ENCODE data around the gene FFAR1. TPM values are rescaled to one million over a fixed set of nuclear protein-coding genes. Genes with fewer than 3 reads are reported as not detected.

FFAR1 gene
- total RNA-seq, 1 experiment from 2014 or later = 0.44 TPM

- Histone ChIP-seq H3K79me2 (ENCODE audit: low read depth) (no peaks in the 10 kb centered on the region), H3K36me3 (ENCODE audit: low read depth) (no peaks in the 10 kb centered on the region), H3K4me1 (replicated peaks; ENCODE audit: insufficient read depth) (no peaks in the 10 kb centered on the region), H3K27me3 (ENCODE audit: insufficient read depth, low read depth) (peaks cover 47% of the 10 kb centered on the region), H2AFZ (no peak overlapping the region), H3K9me3 (ENCODE audit: insufficient read depth, low read depth) (peaks cover 8% of the 10 kb centered on the region), H3K4me2 (no peak overlapping the region), H3F3A (ENCODE audit: insufficient read depth, low read depth) (no peaks in the 10 kb centered on the region), H4K20me1 (ENCODE audit: insufficient read depth) (no peaks in the 10 kb centered on the region), H3K4me3 (no peak overlapping the region), H3K27ac (no peak overlapping the region), H3K9me2 (ENCODE audit: insufficient read depth) (no peaks in the 10 kb centered on the region)
- TF ChIP-seq EZH2 (IDR thresholded peaks at IDR 0.05; ENCODE audit: low read depth) = no peak
- intact Hi-C loops (cut with micrococcal nuclease; ENCODE audit: unreplicated experiment) = no loop called here
- no peak for DNase-seq
- ChIA-PET POLR2A (ENCODE audit: unreplicated experiment) (no interaction called here), CTCF (no interaction called here)
- BruUV-seq (replicated peaks) = no TSS peak
These were observed 34.2 kb downstream of the FFAR1 start for GRCh38 chr19:35381926-35382325.

- DNase-seq = no peak
- H2AFZ ChIP-seq = no peak overlapping the region
- H3K4me1 ChIP-seq (replicated peaks; ENCODE audit: insufficient read depth) = no peaks in the 10 kb centered on the region
- no peaks in the 10 kb centered on the region for H3F3A ChIP-seq (ENCODE audit: insufficient read depth, low read depth)
- no peak overlapping the region for H3K4me2 ChIP-seq
- H3K9me3 ChIP-seq (ENCODE audit: insufficient read depth, low read depth) = peaks cover 13% of the 10 kb centered on the region
- H3K79me2 ChIP-seq (ENCODE audit: low read depth) = no peaks in the 10 kb centered on the region
- H3K4me3 ChIP-seq = no peak overlapping the region
- H3K36me3 ChIP-seq (ENCODE audit: low read depth) = no peaks in the 10 kb centered on the region
- POLR2A ChIA-PET (ENCODE audit: unreplicated experiment) = no interaction called here
- H4K20me1 ChIP-seq (ENCODE audit: insufficient read depth) = no peaks in the 10 kb centered on the region
- intact Hi-C loops (cut with micrococcal nuclease; ENCODE audit: unreplicated experiment) = no loop called here
- TF ChIP-seq, protein P1, sequence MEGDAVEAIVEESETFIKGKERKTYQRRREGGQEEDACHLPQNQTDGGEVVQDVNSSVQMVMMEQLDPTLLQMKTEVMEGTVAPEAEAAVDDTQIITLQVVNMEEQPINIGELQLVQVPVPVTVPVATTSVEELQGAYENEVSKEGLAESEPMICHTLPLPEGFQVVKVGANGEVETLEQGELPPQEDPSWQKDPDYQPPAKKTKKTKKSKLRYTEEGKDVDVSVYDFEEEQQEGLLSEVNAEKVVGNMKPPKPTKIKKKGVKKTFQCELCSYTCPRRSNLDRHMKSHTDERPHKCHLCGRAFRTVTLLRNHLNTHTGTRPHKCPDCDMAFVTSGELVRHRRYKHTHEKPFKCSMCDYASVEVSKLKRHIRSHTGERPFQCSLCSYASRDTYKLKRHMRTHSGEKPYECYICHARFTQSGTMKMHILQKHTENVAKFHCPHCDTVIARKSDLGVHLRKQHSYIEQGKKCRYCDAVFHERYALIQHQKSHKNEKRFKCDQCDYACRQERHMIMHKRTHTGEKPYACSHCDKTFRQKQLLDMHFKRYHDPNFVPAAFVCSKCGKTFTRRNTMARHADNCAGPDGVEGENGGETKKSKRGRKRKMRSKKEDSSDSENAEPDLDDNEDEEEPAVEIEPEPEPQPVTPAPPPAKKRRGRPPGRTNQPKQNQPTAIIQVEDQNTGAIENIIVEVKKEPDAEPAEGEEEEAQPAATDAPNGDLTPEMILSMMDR (conservative IDR thresholded peaks at IDR 0.05) = no peak
- TF ChIP-seq EZH2 (IDR thresholded peaks at IDR 0.05; ENCODE audit: low read depth) = no peak
- no peaks in the 10 kb centered on the region for H3K9me2 ChIP-seq (ENCODE audit: insufficient read depth)
- H3K27ac ChIP-seq = no peak overlapping the region
- no TSS peak for BruUV-seq (replicated peaks)
- H3K27me3 ChIP-seq (ENCODE audit: insufficient read depth, low read depth) = peaks cover 42% of the 10 kb centered on the region
- CTCF ChIA-PET = no interaction called here
These were observed 35.8 kb downstream of the FFAR1 start for GRCh38 chr19:35383536-35383935.

GRCh38 chr19:35388277-35389054 lies 40.8 kb downstream of the FFAR1 start:
- Histone ChIP-seq H3K9me2 (ENCODE audit: insufficient read depth) (no peaks in the 10 kb centered on the region), H3K4me3 (no peak overlapping the region), H3F3A (ENCODE audit: insufficient read depth, low read depth) (no peaks in the 10 kb centered on the region), H3K9me3 (ENCODE audit: insufficient read depth, low read depth) (peaks cover 16% of the 10 kb centered on the region), H3K36me3 (ENCODE audit: low read depth) (no peaks in the 10 kb centered on the region), H3K79me2 (ENCODE audit: low read depth) (no peaks in the 10 kb centered on the region), H3K4me1 (replicated peaks; ENCODE audit: insufficient read depth) (no peaks in the 10 kb centered on the region), H2AFZ (no peak overlapping the region), H4K20me1 (ENCODE audit: insufficient read depth) (no peaks in the 10 kb centered on the region), H3K27me3 (ENCODE audit: insufficient read depth, low read depth) (0 out of 2 replicates have a peak, but pooled peaks cover 4% of the 10 kb centered on the region), H3K27ac (no peak overlapping the region), H3K4me2 (no peak overlapping the region)
- TF ChIP-seq EZH2 (IDR thresholded peaks at IDR 0.05; ENCODE audit: low read depth) = no peak
- TF ChIP-seq, protein P1 (conservative IDR thresholded peaks at IDR 0.05) = no peak
- intact Hi-C loops (cut with micrococcal nuclease; ENCODE audit: unreplicated experiment) = no loop called here
- ChIA-PET POLR2A (ENCODE audit: unreplicated experiment) (no interaction called here), CTCF (no interaction called here)
- no TSS peak for BruUV-seq (replicated peaks)
- DNase-seq = no peak

Data from PC-9 (cell line).